HepG2 (cell line): ENCODE measurements around the gene RSAD1. TPM values are rescaled to one million over a fixed set of nuclear protein-coding genes. Genes with fewer than 3 reads are reported as not detected.

Source experiments
- AGO1 ChIP-seq: fragments of 200-400 bp; formaldehyde crosslinking; IDR thresholded peaks from 2 replicates; pipeline ENCODE4 v1.6.1; 2017; ENCODE audit warnings: mild to moderate bottlenecking, low read depth, low read length, moderate library complexity; ENCODE audit not compliant: poor library complexity, severe bottlenecking
- BRD4 ChIP-seq: sonication (generic); formaldehyde crosslinking; IDR thresholded peaks from 2 replicates; pipeline ENCODE4 v1.4.0; 2020; ENCODE audit warnings: missing genetic modification reagents
- CHCHD3 ChIP-seq: sonication (generic); formaldehyde crosslinking; IDR thresholded peaks from 2 replicates; pipeline ENCODE4 v1.8.0; 2022; ENCODE audit warnings: mild to moderate bottlenecking, missing genetic modification reagents, moderate library complexity
- CSRNP2 ChIP-seq: sonication (generic); formaldehyde crosslinking; conservative IDR thresholded peaks from 2 replicates; pipeline ENCODE4 v1.8.0; 2022; ENCODE audit warnings: low read depth, missing genetic modification reagents
- ELK4 ChIP-seq: sonication (generic); formaldehyde crosslinking; IDR thresholded peaks from 2 replicates; pipeline ENCODE4 v1.9.0; 2021; ENCODE audit warnings: missing genetic modification reagents, borderline replicate concordance
- FLYWCH1 ChIP-seq: sonication (generic); formaldehyde crosslinking; IDR thresholded peaks from 2 replicates; pipeline ENCODE4 v1.8.1; 2023; ENCODE audit warnings: mild to moderate bottlenecking, missing genetic modification reagents
- KAT7 ChIP-seq: IDR thresholded peaks from 2 replicates; pipeline ENCODE4 v1.6.1; 2018; ENCODE audit warnings: borderline replicate concordance, missing compliant biosample characterization
- PITX1 ChIP-seq: sonication (generic); formaldehyde crosslinking; IDR thresholded peaks from 2 replicates; pipeline ENCODE4 v1.5.1; 2020; ENCODE audit warnings: mild to moderate bottlenecking, missing genetic modification reagents
- ZBTB40 ChIP-seq, 2 experiments: fragments of 450-650 bp in 1 of 2; sonication (generic) in 1 of 2; formaldehyde crosslinking in 1 of 2; IDR thresholded peaks; 2 replicates each; pipeline versions ENCODE4 v1.6.1 to v1.8.0; 2016 to 2022; ENCODE audit warnings: antibody characterized with exemption in 1 of 2, mild to moderate bottlenecking in 1 of 2, missing genetic modification reagents in 1 of 2
- ZNF639 ChIP-seq: conservative IDR thresholded peaks from 2 replicates; pipeline ENCODE4 v1.6.1; 2018; ENCODE audit warnings: missing genetic modification reagents
- ZNF674 ChIP-seq: sonication (generic); formaldehyde crosslinking; IDR thresholded peaks from 2 replicates; pipeline ENCODE4 v1.5.0; 2020; ENCODE audit warnings: low read depth, mild to moderate bottlenecking, missing genetic modification reagents
- ZNF776 ChIP-seq: sonication (generic); formaldehyde crosslinking; IDR thresholded peaks from 2 replicates; pipeline ENCODE4 v1.4.0; 2020; ENCODE audit warnings: mild to moderate bottlenecking, missing genetic modification reagents
- polyA plus RNA-seq, 8 experiments: library from polyadenylated mRNA; depleted of rRNA in 3 of 8; stranded (reverse) in 7 of 8; unstranded in 1 of 8; fragments of >200 nt; fragmentation: Illumina TruSeq in 4 of 8; extraction: Trizol in 4 of 8; gene quantifications; 2 replicates each; pipeline versions ENCODE4 v1.2.1 to v1.2.3, GENCODE V29; 2011 to 2016; ENCODE audit warnings: low read depth in 4 of 8, missing spikeins in 1 of 8, mixed read lengths in 1 of 8; ENCODE audit not compliant: insufficient read depth in 1 of 8
- total RNA-seq, 5 experiments: library from RNA; depleted of rRNA; stranded (reverse); fragments of >200 nt; fragmentation: Illumina TruSeq; extraction: Trizol; gene quantifications; 2 replicates each; pipeline ENCODE4 v1.2.3, GENCODE V29; 2016; ENCODE audit warnings: low read depth in 1 of 5

Gene RSAD1
- total and polyA plus RNA-seq, 2 of the 13 experiments (the other 11 are each of a cell fraction or from before 2014, with no cell fraction given): 22.7 to 27.7 TPM

- no peak for TF ChIP-seq ZBTB40 (IDR thresholded peaks at IDR 0.05)
- TF ChIP-seq ZBTB40 (CRISPR knock-in tag; IDR thresholded peaks at IDR 0.05): no peak
- TF ChIP-seq CSRNP2 (CRISPR knock-in tag): no peak
- no peak for TF ChIP-seq ZNF639
- TF ChIP-seq CHCHD3 (CRISPR knock-in tag): no peak
- TF ChIP-seq AGO1: no peak
- no peak for TF ChIP-seq KAT7 (CRISPR knock-in tag)
- TF ChIP-seq PITX1 (CRISPR knock-in tag): no peak
- no peak for TF ChIP-seq ELK4 (CRISPR knock-in tag)
- TF ChIP-seq ZNF776 (CRISPR knock-in tag): no peak
- no peak for TF ChIP-seq BRD4
- TF ChIP-seq ZNF674: no peak
- TF ChIP-seq FLYWCH1: no peak
Measured at GRCh38 chr17:50479522-50480141, 972 bp downstream of the RSAD1 start (continued).
